GM20431 (cell line): Measurements from ENCODE around the gene PRKG1.
"Not testable (repeated sequence)": the region's sequence is repeated elsewhere in the genome, so short reads cannot be mapped to it uniquely, and the experiment has no call there.

Experiments used
- in situ Hi-C: fragments of 300-500 bp; cut with MseI, MboI; formaldehyde crosslinking; loops from one replicate; pipeline ENCODE4 v1.15.0; 2020; ENCODE audit warnings: low sequenced_read_pairs; ENCODE audit not compliant: unreplicated experiment

The PRKG1 gene

DNA sequence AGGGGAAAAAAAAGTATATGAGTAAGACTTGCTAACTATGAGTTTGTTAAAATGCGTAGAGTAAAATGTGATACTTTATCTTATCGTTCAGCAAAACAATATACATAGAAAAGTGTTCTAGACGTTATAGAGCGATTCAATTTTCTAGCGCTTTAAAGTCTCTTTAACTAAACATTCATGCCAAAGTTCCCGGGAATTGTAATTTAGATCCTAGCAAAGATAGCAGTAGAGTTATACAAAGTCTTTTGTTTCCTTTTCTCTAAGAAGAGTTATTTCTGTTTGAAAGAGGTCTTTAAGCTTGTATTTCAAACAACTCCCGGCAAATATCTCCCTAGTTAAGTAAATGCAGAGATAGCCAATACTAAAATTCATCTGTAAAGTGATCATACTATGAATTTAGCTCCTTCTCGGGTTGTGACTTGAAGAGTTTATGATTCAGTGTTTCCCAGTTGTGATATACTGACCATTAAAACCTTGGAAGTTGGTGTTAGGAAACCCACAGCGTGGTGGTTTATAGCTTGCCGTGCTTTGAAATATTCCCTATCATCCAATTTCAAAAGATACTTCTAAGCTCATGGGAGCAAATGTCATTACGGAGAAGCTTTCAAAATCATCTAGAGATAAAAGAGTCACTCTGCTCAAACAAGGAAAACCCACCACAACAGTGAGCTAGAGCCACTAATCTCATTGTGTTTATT lies 453.4 kb downstream of the PRKG1 start:
- in situ Hi-C loops = no loop called here

GRCh38 chr10:51528527-51528926 lies 454.2 kb downstream of the PRKG1 start:
- in situ Hi-C loops = no loop called here

DNA sequence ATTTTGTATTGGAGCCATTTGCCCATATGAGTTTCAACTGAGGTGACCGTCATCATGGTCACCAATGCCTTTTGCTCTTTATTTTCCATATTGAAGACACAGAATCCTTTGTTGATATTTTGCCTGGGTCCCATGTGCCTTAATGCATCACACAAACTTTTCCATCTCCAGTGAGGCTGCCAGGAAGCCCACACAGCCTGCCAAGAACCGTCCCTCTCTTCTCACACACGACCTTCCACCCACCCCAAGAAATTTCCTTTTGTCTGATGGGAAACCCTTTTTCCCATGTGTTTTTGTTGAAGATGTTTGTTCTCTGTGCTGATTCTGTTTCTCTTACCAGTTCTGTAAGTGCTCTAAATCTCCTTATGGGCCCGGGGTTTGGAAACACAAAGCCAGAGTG lies 456.3 kb downstream of the PRKG1 start:
- in situ Hi-C loops = no loop called here

- in situ Hi-C loops = no loop called here
These were observed 457.8 kb downstream of the PRKG1 start for GRCh38 chr10:51532044-51532443.

DNA sequence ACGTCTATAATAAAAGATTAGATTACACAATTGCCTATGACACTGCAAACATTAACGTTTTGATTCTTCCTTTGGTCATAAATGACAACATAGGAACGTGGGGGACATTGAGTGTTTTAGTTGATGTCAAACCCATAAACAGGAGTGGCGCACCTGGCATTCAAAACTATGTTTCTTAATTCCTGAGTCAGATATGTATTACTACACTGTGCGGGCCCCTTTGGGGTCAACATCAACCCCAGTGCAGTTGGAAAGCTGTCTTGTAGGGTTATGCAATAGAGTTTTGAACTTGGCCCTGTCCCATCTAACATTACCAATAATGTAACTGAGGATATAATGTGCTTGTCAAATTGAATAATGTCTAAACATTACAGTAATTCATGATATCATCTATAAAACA lies 468.6 kb downstream of the PRKG1 start:
- in situ Hi-C loops = no loop called here

DNA sequence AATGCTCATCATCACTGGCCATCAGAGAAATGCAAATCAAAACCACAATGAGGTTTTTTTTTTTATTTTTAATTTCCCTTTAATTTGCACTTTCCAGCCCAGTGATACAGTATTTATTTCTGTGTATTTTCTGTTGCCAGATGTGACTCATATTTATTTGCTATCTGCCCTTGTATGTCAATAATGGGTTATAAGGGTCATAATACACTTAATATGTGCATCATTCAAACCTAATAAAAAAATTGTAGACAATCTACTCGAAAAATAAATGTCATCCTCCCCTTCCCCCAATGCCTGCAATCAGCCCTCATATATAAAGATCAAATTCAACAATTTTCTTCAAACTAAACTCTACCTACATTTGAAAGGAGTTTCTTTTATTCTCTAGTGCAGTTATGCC lies 470.6 kb downstream of the PRKG1 start:
- in situ Hi-C loops = no loop called here

DNA sequence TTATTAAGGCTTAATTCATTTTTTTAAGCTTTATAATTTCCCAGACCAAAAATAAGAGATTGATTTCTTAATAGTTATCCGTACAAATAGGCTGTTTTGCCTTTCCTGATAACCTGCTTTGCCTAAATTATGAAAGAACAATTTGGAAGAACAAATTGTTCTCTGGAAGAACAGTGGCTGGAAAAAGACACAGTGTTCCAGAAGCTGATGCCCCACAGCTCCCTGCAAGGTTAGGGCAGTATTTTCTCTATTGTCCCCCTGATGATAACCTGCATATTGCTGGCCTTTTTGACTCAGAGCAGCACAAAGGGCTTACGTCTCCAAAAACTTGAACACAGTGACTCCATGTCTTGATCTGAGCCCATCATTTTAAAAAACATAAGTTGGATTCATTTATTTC lies 473.7 kb downstream of the PRKG1 start:
- in situ Hi-C loops = no loop called here

DNA sequence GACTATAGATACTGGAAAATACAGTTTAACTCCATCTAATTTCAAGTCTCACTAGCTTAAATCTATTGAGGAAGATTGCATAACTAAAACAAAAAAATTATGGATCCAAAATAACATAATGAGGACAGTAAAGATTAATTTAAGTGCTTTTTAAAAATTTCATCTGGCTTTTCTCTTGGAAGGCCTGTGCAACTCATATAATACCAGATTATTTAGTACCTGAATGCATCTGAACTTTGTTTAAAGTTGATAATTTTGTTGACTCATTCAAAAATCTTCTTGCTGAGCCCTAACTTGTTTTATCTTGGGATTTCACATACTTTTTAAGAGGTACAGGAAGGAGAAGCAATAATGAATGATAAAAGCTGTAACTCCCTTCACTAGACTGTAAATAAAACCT lies 478.6 kb downstream of the PRKG1 start:
- in situ Hi-C loops = no loop called here

DNA sequence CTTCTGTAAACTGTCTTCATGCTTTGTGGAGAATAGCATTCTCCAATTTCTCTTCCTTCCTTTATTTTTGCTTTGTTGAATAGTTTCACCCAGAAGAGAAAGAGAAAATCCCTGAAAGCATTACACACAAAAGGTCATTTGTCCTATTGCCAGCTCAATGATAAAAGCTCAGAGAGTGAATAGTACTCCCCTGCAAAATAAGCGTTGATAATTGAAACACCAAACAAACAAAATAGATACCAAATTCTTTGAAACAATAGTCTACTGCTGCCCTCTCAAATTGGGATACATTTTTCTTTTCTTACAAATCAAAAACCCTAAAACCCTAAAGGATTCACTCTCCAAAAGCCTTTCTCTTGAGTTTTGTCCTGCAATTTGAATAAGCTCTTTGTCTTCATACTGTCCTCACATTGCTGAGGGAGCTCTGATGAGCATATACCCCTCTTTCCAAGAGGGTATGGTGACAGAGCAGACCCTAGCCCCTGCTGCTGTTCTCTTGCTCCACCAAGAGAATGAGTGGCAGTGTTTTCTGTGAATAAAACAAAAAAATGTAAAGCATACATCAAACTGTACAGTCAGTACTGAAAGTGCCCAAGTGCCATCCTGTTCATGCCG lies 490.7 kb downstream of the PRKG1 start:
- in situ Hi-C loops = no loop called here

DNA sequence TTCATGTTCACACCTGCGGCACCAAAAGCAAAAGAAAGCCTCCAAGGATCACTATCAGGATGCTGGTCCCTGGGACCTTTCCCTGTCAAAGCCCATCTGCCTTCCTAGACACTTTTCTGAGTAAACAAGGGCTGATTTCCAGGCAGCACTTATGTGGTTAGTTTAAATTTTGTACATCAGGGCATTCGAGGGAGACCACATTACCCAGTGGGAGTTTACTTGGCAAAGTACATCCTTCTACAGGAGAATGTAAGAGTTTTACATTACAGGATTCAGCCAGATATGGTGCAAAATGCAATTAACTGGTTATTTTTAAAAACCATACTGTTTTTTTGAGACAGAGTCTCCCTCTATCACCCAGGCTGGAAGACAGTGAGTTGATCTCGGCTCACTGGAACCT lies 493.0 kb downstream of the PRKG1 start:
- in situ Hi-C loops = no loop called here

DNA sequence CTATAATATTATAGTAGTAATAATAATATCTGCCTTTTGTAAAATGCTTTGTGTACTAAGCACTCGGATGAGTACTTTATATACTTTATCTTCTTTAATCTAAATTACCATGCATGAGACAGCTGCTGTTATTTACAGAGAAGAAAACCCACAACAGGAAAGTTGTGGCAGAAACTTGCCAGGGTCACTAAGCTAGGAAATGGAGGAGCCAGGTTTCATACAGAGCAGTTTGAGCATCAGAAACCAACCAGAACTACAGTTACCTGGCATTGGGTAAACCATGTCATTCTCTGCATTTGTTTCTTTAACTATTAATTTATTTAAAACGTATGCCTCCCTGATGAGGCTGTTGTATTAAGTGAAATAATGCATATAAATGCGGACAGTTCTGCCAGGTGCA lies 495.2 kb downstream of the PRKG1 start:
- in situ Hi-C loops = no loop called here

DNA sequence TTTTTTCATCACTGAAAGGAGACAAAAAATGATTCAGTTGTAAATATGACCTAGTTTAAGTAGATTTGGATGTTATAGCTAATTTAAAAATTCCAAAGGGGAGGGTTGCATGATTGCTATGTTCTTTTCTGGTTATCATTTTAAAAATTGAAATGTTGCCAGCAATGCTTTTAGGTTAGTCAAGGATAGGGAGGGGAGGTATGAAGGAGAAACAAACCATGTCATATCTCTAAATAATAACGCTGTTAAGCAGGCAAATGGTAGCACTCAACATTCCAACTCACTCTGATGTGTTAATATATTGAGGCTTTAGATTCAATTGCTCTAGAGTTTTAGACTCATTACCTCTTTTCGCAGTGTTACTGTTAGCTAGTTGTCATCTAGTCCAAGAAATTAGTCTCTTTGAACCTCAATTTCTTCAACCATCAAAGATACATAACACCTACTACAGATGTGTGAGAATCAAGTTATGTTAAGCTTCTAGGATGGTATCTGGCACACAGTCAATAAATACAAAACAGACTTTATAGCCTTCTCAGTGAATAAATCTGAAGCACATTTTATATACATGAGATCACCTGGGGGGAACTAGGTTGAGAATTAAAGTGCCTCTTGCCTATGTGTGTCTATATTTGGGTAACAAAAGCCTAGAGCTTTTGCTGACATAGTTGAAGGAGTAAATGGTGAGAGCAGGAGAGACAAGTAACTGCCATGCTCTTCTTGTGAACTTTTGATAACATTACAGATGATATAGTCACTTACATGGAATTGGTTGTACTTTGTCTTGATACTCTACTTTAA lies 500.2 kb downstream of the PRKG1 start:
- in situ Hi-C loops = no loop called here

- in situ Hi-C loops = not testable (repeated sequence)
These were observed 506.9 kb downstream of the PRKG1 start for GRCh38 chr10:51581196-51581595.

DNA sequence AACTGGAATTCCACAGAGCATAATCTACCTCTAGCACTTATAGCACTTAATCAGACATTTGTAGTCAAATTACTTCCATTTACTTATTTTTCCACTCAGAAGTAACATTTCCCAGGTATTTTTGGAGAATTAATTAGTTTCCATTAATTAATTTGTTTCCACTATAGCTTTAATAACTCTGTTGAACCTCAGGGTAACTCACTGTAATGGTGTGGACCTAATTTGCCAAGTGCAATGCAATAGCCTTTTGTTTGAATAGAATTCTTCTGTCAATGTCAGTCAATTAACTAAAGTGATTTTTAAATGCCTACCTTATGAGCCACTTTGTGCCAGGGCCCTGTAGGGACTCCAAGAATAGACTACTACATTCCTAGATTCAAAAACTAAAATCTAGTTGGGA lies 509.7 kb downstream of the PRKG1 start:
- in situ Hi-C loops = no loop called here

DNA sequence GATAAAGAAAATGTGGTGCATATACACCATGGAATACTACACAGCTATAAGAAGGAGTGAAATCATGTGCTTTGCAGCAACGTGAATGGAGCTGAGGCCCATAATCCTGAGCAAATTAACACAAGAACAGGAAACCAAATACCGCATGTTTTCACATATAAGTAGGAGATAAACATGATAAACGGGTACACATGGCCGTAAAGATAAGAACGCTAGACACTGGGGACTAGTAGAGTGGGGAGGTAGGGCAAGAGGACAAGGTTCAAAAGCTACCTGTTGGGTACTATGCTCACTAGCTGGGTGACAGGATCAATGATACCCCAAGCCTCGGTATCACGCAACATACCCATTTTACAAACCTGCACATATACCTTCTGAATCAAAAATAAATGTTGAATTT lies 511.5 kb downstream of the PRKG1 start:
- in situ Hi-C loops = no loop called here

DNA sequence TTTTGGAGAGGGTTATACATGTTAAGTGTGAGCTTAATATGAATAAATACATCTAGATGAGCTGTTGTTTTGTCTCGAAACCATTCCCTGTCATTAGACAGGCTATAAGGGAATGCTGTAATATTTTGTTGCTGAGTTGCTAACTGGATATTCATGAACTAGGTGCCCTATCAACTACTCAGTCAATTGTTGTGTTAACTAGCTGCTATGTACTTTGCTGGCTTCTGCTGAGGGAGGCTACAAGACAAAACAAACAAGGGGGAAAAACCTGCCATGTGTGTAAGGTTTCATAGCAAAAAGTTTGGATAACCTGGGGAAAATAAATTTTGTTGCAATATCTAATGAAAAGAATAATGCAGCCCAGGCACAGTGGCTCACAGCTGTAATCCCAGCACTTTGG lies 514.7 kb downstream of the PRKG1 start:
- in situ Hi-C loops = no loop called here

DNA sequence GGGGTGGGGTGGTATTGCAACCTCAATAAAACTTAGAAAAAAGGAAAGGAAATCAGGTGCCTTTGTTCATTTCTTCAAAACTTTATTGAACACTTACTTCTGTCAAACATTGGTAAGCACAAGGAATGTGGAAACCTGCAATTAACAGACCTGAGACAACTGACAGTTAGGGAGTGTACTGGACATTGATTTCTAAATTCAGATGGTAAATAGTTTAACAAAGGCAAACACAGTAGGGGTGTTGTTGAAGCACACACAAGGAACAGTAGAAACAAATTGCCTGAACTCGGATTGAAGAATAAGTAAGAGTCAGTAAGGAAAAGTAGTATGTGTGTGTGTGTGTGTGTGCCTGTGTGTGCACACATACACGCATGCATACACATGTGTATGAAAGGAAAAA lies 516.5 kb downstream of the PRKG1 start:
- in situ Hi-C loops = no loop called here

- in situ Hi-C loops = no loop called here
These were observed 522.4 kb downstream of the PRKG1 start for GRCh38 chr10:51596695-51597094.

DNA sequence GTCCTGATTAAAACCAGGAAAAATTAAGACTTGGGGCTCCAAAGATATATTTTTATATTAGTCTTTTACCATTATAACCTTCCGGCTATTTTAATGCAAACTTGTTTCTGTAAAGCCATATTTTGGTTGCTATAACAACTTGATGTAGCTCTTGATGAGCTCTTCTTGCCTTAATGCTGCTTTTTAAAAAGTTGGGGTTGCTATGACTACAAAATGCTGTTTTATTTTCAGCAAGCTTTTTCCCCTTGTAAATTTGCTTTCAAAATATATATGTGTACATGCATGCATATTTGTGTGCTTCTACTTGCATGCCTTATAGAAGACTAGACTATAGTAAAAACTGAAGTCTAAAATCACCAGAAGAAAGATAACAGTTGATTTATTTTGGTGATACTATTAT lies 525.4 kb downstream of the PRKG1 start:
- in situ Hi-C loops = no loop called here

DNA sequence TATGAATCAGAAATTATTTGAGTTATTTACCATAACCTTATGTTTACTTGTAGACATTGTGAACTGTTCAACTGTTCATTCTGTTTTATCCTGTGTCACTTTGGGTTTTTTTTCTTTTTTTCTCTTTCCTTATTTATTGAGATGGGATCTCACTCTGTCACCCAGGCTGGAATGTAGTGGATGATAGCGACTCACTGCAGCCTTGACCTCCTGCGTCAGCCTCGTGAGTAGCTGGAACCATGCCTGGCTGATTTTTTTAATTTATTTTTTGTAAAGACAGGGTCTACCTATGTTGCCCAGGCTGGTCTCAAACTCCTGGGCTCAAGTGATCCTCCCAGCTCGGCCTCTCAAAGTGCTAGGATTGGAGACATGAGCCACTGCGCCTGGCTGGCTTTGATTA lies 528.0 kb downstream of the PRKG1 start:
- in situ Hi-C loops = no loop called here

DNA sequence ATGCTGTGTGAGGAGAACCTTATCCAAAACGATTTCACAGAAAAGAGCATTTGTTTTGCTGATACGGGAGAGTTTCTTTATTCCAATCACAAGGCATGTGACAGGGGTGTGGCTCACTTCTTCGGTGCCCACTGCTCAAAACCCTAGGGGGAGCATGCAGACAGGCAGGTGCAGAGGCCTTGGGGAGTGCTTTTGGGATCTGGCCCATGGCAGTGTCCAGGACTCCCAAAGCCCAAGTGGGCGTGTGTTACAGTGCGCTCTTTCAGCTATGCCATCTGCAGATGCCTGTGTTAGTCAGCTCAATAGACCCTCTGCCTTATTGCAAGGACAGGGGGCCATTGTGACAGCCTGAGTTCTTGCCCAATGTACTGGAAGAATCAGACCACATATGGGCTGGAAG lies 530.3 kb downstream of the PRKG1 start:
- in situ Hi-C loops = no loop called here
